ENCODE data around the gene NELL1. TPM values are rescaled to one million over a fixed set of nuclear protein-coding genes. Genes with fewer than 3 reads are reported as not detected.

NELL1 gene
- total RNA-seq, 1 experiment from 2014 or later: 0.22 TPM

- Histone ChIP-seq H3K56ac (ENCODE audit: insufficient read length, low read depth, low read length) (no peak overlapping the region), H3K4me1 (ENCODE audit: insufficient read depth, low read length) (no peaks in the 10 kb centered on the region), H2AK5ac (ENCODE audit: insufficient read length, low read length) (no peak overlapping the region), H3K27ac (ENCODE audit: insufficient read length, low read depth, low read length) (no peak overlapping the region), H3K14ac (ENCODE audit: insufficient read depth, low read length) (no peak overlapping the region), H3K4me2 (ENCODE audit: insufficient read depth, insufficient read length, low read length) (no peak overlapping the region), H4K8ac (replicated peaks; ENCODE audit: insufficient read length, low read depth, low read length) (no peak overlapping the region), H2BK12ac (ENCODE audit: insufficient read length, low read depth, low read length) (no peak overlapping the region), H3K4ac (ENCODE audit: low read depth, low read length) (no peak overlapping the region), H4K91ac (ENCODE audit: insufficient read length, low read depth, low read length) (no peak overlapping the region), H3K18ac (ENCODE audit: insufficient read length, low read depth, low read length) (no peak overlapping the region), H2BK15ac (ENCODE audit: low read depth, low read length) (no peak overlapping the region), H2BK20ac (ENCODE audit: low read depth, low read length, poor library complexity, severe bottlenecking) (no peak overlapping the region), H3K23me2 (ENCODE audit: insufficient read length, low read depth, low read length, poor library complexity, severe bottlenecking) (no peaks in the 10 kb centered on the region), H2BK5ac (ENCODE audit: insufficient read length, low read length) (no peak overlapping the region), H3K27me3 (ENCODE audit: insufficient read depth, low read length) (no peaks in the 10 kb centered on the region), H3K79me1 (ENCODE audit: insufficient read depth, low read depth, low read length, poor library complexity, severe bottlenecking) (no peaks in the 10 kb centered on the region), H2BK120ac (ENCODE audit: low read depth, low read length, poor library complexity, severe bottlenecking) (no peak overlapping the region), H3T11ph (ENCODE audit: low read length) (no peak overlapping the region), H4K20me1 (ENCODE audit: control insufficient read depth, insufficient read depth, insufficient read length) (no peaks in the 10 kb centered on the region), H3K9ac (ENCODE audit: extremely low read depth, insufficient read length, low read length) (no peak overlapping the region), H2AFZ (ENCODE audit: low read length) (no peak overlapping the region), H3K79me2 (ENCODE audit: insufficient read depth, low read length) (no peaks in the 10 kb centered on the region), H3K9me3 (ENCODE audit: control insufficient read depth, low read depth, low read length) (no peaks in the 10 kb centered on the region), H3K23ac (ENCODE audit: insufficient read length, low read depth, low read length) (no peak overlapping the region), H4K5ac (ENCODE audit: insufficient read length, low read depth, low read length) (no peak overlapping the region)
- Mint-ChIP-seq H3K27ac (no peak overlapping the region), H3K27me3 (ENCODE audit: low read depth) (no peaks in the 10 kb centered on the region), H3K9me3 (no peaks in the 10 kb centered on the region), H3K4me3 (no peak overlapping the region), H3K36me3 (ENCODE audit: insufficient read depth in 1 of 3, low read depth in 3 of 3) (no peaks in the 10 kb centered on the region), H3K4me1 (no peaks in the 10 kb centered on the region)
- DNase-seq: no peak
- TF ChIP-seq CTCF (conservative IDR thresholded peaks at IDR 0.05): no peak
Observed at GRCh38 chr11:21460082-21460481, 790.7 kb downstream of the NELL1 start.

All from H9 (cell line).